PFSK-1 (cell line): Measurements from ENCODE around the gene GALNT15.

Experiments
- FOXP2 ChIP-seq: optimal IDR thresholded peaks from 2 replicates; pipeline ENCODE3; 2011; ENCODE audit warnings: borderline replicate concordance, control low read depth, inconsistent platforms; ENCODE audit not compliant: insufficient read depth; ENCODE audit errors: extremely low read length, extremely low read depth
- POLR2AphosphoS5 ChIP-seq: IDR thresholded peaks from 2 replicates; pipeline ENCODE4 v1.6.1; 2012; ENCODE audit warnings: low read depth, mild to moderate bottlenecking, control low read depth, low read length, moderate library complexity
- REST ChIP-seq, 2 experiments: IDR thresholded peaks; 2 replicates each; pipeline versions ENCODE4 v1.6.1 to v1.8.0; 2011 to 2012; ENCODE audit warnings: low read depth in 2 of 2, low read length in 2 of 2, control low read depth in 1 of 2, inconsistent platforms in 1 of 2, mild to moderate bottlenecking in 1 of 2, moderate library complexity in 1 of 2; ENCODE audit not compliant: insufficient read depth in 1 of 2
- SIN3A ChIP-seq: IDR thresholded peaks from 2 replicates; pipeline ENCODE4 v1.6.1; 2012; ENCODE audit warnings: mild to moderate bottlenecking, low read length, moderate library complexity, borderline replicate concordance; ENCODE audit not compliant: insufficient read depth
- TAF1 ChIP-seq: IDR thresholded peaks from 2 replicates; pipeline ENCODE4 v1.6.1; 2012; ENCODE audit warnings: low read length, control low read depth, borderline replicate concordance; ENCODE audit not compliant: insufficient read depth

Gene GALNT15

GRCh38 chr3:16258177-16258576, 83.7 kb downstream of the GALNT15 start:
- TF ChIP-seq SIN3A (no peak), REST (IDR thresholded peaks at IDR 0.05; ENCODE audit: insufficient read depth in 1 of 2, low read depth in 2 of 2, low read length in 2 of 2) (no peak), POLR2AphosphoS5 (no peak), FOXP2 (no peak), TAF1 (no peak)

- TF ChIP-seq FOXP2 (no peak), POLR2AphosphoS5 (no peak), REST (IDR thresholded peaks at IDR 0.05; ENCODE audit: insufficient read depth in 1 of 2, low read depth in 2 of 2, low read length in 2 of 2) (no peak), TAF1 (no peak), SIN3A (no peak)
Observed at GRCh38 chr3:16258866-16259265, 84.4 kb downstream of the GALNT15 start.

- TF ChIP-seq REST (IDR thresholded peaks at IDR 0.05; ENCODE audit: insufficient read depth in 1 of 2, low read depth in 2 of 2, low read length in 2 of 2): no peak
- no peak for TF ChIP-seq FOXP2
- no peak for TF ChIP-seq POLR2AphosphoS5
- no peak for TF ChIP-seq TAF1
- no peak for TF ChIP-seq SIN3A
Observed at GRCh38 chr3:16260046-16260445, 85.6 kb downstream of the GALNT15 start.

GRCh38 chr3:16262174-16262573, 87.7 kb downstream of the GALNT15 start:
- TF ChIP-seq SIN3A (no peak), REST (IDR thresholded peaks at IDR 0.05; ENCODE audit: insufficient read depth in 1 of 2, low read depth in 2 of 2, low read length in 2 of 2) (no peak)

- TF ChIP-seq TAF1 (no peak), REST (IDR thresholded peaks at IDR 0.05; ENCODE audit: insufficient read depth in 1 of 2, low read depth in 2 of 2, low read length in 2 of 2) (no peak), POLR2AphosphoS5 (no peak), SIN3A (no peak), FOXP2 (no peak)
Observed at GRCh38 chr3:16264174-16264707, 89.8 kb downstream of the GALNT15 start.
